Right ventricle myocardium inferior (tissue), 1 donor: ENCODE results near the gene ARHGEF1. TPM values are rescaled to one million over a fixed set of nuclear protein-coding genes. Genes with fewer than 3 reads are reported as not detected.
"Not testable (repeated sequence)": the region's sequence is repeated elsewhere in the genome, so short reads cannot be mapped to it uniquely, and the experiment has no call there.

Experiments used
- ATAC-seq: fragments of 200-7000 bp; cut with Tn5 transposase; one replicate; pipeline ENCODE4 v1.9.1; 2020; ENCODE audit warnings: mild to moderate bottlenecking, moderate library complexity
- DNase-seq: peaks from one replicate; pipeline ENCODE4 v3.0.0; 2021; ENCODE audit errors: missing footprints
- intact Hi-C: fragments of 100-400 bp; cut with DNase I; formaldehyde crosslinking; loops from one replicate; pipeline ENCODE4 v1.11.0; 2022
- total RNA-seq: library from RNA; stranded (reverse); fragmentation: NEBNext Ultra II Directional; extraction: Animal tissue kit (Norgen Biotek cat#: 25700); gene quantifications from one replicate; pipeline ENCODE4 v1.2.1, GENCODE V29; 2021
- donor health status: DM: no; HTN: yes; CAD: no; lungs with severe emphysema.

The ARHGEF1 gene
- total RNA-seq, 1 donor from 2014 or later = 31.6 TPM

GRCh38 chr19:41861116-41861768 lies 21.7 kb upstream of the ARHGEF1 start:
- no peak for DNase-seq
- ATAC-seq = no peak
- intact Hi-C loops = loop anchor here (5.0 kb wide), 1 partner anchor 96 kb away; the partner anchor contains the start of gene RABAC1

DNA sequence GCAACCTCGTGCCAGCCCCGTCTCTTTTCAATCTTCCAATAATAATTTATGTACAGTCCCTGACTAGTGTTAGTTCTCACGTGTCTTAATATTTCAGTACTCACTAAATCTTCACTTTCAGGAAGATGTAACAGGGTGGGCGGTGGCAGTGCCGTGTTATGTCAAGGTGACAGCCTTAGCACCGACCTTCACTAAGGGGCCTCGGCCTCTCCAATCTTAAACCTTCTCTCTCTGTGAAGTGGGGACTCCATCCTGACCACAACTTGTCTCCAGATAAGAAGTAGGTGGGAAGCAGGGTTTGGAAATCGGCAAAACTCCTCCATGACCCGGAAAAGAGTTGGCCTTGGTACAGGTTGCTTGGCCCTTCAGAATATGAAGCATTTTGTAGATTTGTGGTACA lies 21.1 kb upstream of the ARHGEF1 start:
- intact Hi-C loops = loop anchor here (5.0 kb wide), 1 partner anchor 95 kb away; the partner anchor contains the start of gene RABAC1

GRCh38 chr19:41862445-41862986 lies 20.5 kb upstream of the ARHGEF1 start:
- no peak for DNase-seq
- ATAC-seq = no peak
- intact Hi-C loops = loop anchor here (5.0 kb wide), 1 partner anchor 95 kb away; the partner anchor contains the start of gene RABAC1

More for the DNA sequence above, 21.1 kb upstream of the ARHGEF1 start:
- no peak for DNase-seq
- ATAC-seq = no peak

- intact Hi-C loops = loop anchor here (5.0 kb wide), 1 partner anchor 94 kb away; the partner anchor contains the start of gene RABAC1
- DNase-seq = peak; percentile 41
- no peak for ATAC-seq
Observed at GRCh38 chr19:41863209-41863931, 19.6 kb upstream of the ARHGEF1 start.

GRCh38 chr19:41864374-41864773 lies 18.6 kb upstream of the ARHGEF1 start:
- DNase-seq (peak; percentile 41), ATAC-seq (no peak)
- intact Hi-C loops = loop anchor here (5.0 kb wide), 1 partner anchor 93 kb away; the partner anchor contains the start of gene RABAC1

DNA sequence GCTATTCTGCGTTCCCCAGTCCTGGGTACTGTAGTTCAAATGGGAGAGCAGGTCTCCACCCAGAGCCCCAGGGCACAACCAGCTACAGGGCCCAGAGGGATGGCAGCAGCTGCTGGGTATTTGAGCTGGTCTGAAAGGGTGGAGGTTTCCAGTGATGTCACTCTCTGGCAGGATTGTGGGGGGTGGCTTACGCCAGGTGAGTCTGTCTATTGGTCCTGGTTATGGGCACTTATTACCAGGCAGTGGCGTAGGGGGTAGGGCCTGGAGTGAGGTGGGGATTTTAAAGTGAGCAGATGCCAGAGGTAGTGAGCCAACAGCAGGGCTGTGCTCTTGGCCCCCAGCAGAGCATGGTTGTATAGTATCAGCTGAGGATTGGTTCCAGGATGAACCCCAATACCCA lies 16.7 kb upstream of the ARHGEF1 start:
- intact Hi-C loops = no loop called here
- peak; percentile 4 for DNase-seq
- ATAC-seq = no peak

- DNase-seq (peak; percentile 23), ATAC-seq (no peak)
- intact Hi-C loops = no loop called here
Observed at GRCh38 chr19:41868120-41868988, 14.6 kb upstream of the ARHGEF1 start.

GRCh38 chr19:41868989-41869300 lies 14.0 kb upstream of the ARHGEF1 start:
- intact Hi-C loops = no loop called here
- ATAC-seq (no peak), DNase-seq (peak; percentile 34)

- peak; percentile 20 for DNase-seq
- intact Hi-C loops = no loop called here
- no peak for ATAC-seq
Observed at GRCh38 chr19:41869374-41869955, 13.5 kb upstream of the ARHGEF1 start.

DNA sequence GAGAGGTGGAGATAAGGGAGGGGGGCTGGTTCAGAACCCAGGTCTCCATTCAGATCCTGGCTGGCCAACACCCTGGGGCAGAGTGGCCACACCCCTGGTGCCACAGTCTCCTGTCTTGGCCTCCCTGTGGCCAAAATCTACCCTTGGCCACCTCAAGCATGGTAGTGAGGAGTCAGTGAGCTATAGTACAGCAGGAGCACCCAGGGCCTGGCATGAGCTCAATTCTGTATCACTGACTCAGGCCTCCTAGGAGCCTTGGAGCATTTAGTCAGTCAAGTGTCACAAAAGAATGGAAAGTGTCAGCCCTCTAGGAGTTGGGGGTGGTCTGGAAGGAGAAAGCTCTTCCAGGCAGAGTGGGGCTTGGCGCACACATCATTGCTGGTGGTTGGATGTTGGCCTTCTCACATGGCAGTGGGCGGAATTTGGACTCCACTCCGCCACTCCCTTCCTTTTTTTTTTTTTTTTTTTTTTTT lies 12.5 kb upstream of the ARHGEF1 start:
- intact Hi-C loops = loop anchor here (5.0 kb wide), 1 partner anchor 62 kb away; no protein-coding TSS in a partner anchor
- DNase-seq = peak; percentile 15
- ATAC-seq = no peak

- ATAC-seq (no peak), DNase-seq (peak; percentile 66)
- intact Hi-C loops = loop anchor here (2.0 to 5.0 kb wide), 2 partner anchors 61 to 79 kb away; no protein-coding TSS in a partner anchor
Observed at GRCh38 chr19:41871573-41872383, 11.2 kb upstream of the ARHGEF1 start.

- ATAC-seq (no peak), DNase-seq (peak; percentile 27)
- intact Hi-C loops = loop anchor here (2.0 to 5.0 kb wide), 2 partner anchors 60 to 78 kb away; no protein-coding TSS in a partner anchor
Observed at GRCh38 chr19:41872384-41872774, 10.6 kb upstream of the ARHGEF1 start.

DNA sequence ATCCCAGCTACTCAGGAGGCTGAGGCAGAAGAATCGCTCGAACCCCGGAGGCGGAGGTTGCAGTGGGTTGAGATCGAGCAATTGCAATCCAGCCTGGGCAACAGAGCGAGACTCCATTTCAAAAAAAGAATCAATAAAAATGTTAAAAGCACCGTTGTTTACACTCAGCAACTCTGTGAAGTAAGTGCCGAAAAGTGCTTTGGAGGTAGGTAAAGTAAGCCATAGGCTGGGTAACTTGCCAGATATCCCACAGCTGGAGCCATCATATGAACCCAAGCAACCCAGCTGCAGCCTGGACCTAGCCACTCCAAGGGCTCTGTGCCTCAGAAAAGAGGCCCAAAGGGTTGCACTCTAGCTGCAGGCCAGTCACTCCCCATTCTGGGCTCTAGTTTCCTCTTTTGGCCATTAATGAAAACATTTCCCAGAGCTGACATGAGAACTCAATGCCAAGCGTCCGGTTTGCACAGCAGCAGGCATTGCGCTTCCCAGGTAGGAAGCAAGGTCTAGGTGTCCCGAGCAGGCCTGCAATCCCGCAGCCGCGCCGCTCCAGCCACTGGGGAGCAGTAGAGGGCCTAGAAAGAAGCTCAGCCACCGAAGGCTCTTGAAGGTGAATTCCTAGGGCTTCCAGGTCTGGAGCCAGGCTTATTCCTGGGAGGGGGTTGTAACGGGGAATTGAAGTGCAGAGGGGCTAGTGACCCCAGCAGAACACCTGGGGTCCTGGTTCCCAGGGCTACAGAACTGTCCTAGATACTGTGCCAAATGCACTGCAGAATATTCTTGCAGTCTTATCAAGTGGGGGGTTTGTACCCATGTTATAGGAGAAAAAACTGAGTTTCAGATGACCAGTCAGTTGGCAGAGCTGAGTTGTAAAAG lies 10.0 kb upstream of the ARHGEF1 start:
- DNase-seq (peak; percentile 92), ATAC-seq (peak; percentile 67)
- intact Hi-C loops = loop anchor here (2.0 to 5.0 kb wide), 2 partner anchors 59 to 78 kb away; no protein-coding TSS in a partner anchor

DNA sequence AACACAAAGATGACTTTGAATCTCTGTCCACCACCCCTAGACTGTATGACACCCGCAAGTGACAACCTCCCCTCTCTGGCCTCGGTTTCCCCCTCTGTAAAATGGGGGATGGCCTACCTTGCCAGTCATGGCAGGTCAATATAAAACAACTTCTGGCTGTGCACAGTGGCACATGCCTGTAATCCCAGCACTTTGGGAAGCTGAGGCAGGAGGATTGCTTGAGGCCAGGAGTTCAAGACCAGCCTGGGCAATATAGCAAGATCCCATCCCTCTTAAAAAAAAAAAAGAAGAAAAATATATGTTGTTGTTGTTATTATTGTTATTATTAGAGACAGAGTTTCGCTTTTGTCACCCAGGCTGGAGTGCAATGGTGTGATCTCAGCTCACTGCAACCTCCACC lies 7.0 kb upstream of the ARHGEF1 start:
- DNase-seq, intact Hi-C loops, ATAC-seq: not testable (repeated sequence)

- intact Hi-C loops = no loop called here
- DNase-seq = no peak
- no peak for ATAC-seq
Observed at GRCh38 chr19:41876847-41877832, 5.8 kb upstream of the ARHGEF1 start, which contains the start of gene CD79A. TSS of gene CD79A (plus strand) at chr19:41877279. CDS start at chr19:41877305, 26 bp downstream.
